Measurements from ENCODE around the gene PAPOLB. TPM values are rescaled to one million over a fixed set of nuclear protein-coding genes. Genes with fewer than 3 reads are reported as not detected.

Gene PAPOLB
- polyA plus RNA-seq, 3 donors: 0.04 to 0.09 (median 0.06) TPM

- peak; percentile 71 for DNase-seq
These were observed 19.3 kb downstream of the PAPOLB start for GRCh38 chr7:4842319-4843064.

- no peak for DNase-seq
These were observed 20.0 kb downstream of the PAPOLB start for GRCh38 chr7:4841836-4842235.

- DNase-seq: no peak
These were observed 20.6 kb downstream of the PAPOLB start for GRCh38 chr7:4841007-4841784.

GRCh38 chr7:4840079-4840501, 21.7 kb downstream of the PAPOLB start:
- DNase-seq: no peak

GRCh38 chr7:4838626-4839334, 23.1 kb downstream of the PAPOLB start:
- no peak for DNase-seq

- DNase-seq: no peak
These were observed 23.8 kb downstream of the PAPOLB start for GRCh38 chr7:4837803-4838625.

GRCh38 chr7:4837041-4837802, 24.6 kb downstream of the PAPOLB start:
- DNase-seq: no peak

- no peak for DNase-seq
These were observed 25.6 kb downstream of the PAPOLB start for GRCh38 chr7:4836206-4836661.

GRCh38 chr7:4835398-4836205, 26.2 kb downstream of the PAPOLB start:
- DNase-seq: no peak

- no peak for DNase-seq
These were observed 27.0 kb downstream of the PAPOLB start for GRCh38 chr7:4834601-4835397.

GRCh38 chr7:4833691-4834600, 27.9 kb downstream of the PAPOLB start:
- no peak for DNase-seq

GRCh38 chr7:4833176-4833575, 28.7 kb downstream of the PAPOLB start:
- no peak for DNase-seq

GRCh38 chr7:4832711-4833110, 29.1 kb downstream of the PAPOLB start:
- no peak for DNase-seq

GRCh38 chr7:4831723-4832495, 29.9 kb downstream of the PAPOLB start:
- no peak for DNase-seq

- peak; percentile 80 for DNase-seq
These were observed 31.7 kb downstream of the PAPOLB start for GRCh38 chr7:4830176-4830575.

- no peak for DNase-seq
These were observed 33.0 kb downstream of the PAPOLB start for GRCh38 chr7:4828720-4829383.

- no peak for DNase-seq
These were observed 36.7 kb downstream of the PAPOLB start for GRCh38 chr7:4825081-4825480.

All from renal pelvis (tissue), 4 donors.